Measurements from ENCODE around the gene SCGB1D2.

SCGB1D2 gene

DNA sequence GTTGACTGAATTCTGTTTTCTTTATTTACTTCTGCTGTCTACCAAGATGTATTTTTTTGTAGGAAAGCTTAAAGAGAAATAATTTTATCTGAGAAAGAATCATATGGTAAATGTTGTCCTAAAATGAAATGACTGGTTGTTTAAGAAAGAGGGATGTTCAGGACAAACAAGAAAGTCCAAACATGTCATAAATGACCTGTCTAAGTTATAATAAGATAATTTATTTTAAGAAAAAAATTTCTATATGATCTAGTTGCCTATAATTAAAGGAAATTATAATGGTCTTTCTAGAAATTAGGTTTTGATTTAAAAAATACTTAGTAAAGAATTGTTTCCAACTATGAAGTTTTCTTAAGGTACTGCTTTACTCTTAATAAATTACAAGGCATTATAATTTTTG is 38.4 kb downstream of the SCGB1D2 start:
- H4K20me1 ChIP-seq (ENCODE audit: insufficient read depth, low read length): no peaks in the 10 kb centered on the region
- H3K27me3 ChIP-seq (ENCODE audit: low read depth, low read length): no peaks in the 10 kb centered on the region
- H3K9me3 ChIP-seq (ENCODE audit: insufficient read depth, low read length): no peaks in the 10 kb centered on the region
- H3K27ac ChIP-seq (ENCODE audit: low read length): no peak overlapping the region
- no peaks in the 10 kb centered on the region for H3K79me2 ChIP-seq (ENCODE audit: low read length)
- no peak overlapping the region for H3K4me3 ChIP-seq (ENCODE audit: low read length)
- no peak overlapping the region for H2AFZ ChIP-seq (ENCODE audit: low read depth, low read length)
- H3K36me3 ChIP-seq (replicated peaks; ENCODE audit: low read depth, low read length): no peaks in the 10 kb centered on the region
- no peaks in the 10 kb centered on the region for H3K4me1 ChIP-seq (ENCODE audit: low read length)
- no peak overlapping the region for H3K4me2 ChIP-seq (ENCODE audit: low read length)
- H3K9ac ChIP-seq (ENCODE audit: low read length): no peak overlapping the region
- TF ChIP-seq, protein P1, sequence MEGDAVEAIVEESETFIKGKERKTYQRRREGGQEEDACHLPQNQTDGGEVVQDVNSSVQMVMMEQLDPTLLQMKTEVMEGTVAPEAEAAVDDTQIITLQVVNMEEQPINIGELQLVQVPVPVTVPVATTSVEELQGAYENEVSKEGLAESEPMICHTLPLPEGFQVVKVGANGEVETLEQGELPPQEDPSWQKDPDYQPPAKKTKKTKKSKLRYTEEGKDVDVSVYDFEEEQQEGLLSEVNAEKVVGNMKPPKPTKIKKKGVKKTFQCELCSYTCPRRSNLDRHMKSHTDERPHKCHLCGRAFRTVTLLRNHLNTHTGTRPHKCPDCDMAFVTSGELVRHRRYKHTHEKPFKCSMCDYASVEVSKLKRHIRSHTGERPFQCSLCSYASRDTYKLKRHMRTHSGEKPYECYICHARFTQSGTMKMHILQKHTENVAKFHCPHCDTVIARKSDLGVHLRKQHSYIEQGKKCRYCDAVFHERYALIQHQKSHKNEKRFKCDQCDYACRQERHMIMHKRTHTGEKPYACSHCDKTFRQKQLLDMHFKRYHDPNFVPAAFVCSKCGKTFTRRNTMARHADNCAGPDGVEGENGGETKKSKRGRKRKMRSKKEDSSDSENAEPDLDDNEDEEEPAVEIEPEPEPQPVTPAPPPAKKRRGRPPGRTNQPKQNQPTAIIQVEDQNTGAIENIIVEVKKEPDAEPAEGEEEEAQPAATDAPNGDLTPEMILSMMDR (IDR thresholded peaks at IDR 0.05; ENCODE audit: low read depth, low read length): no peak
- no peak for TF ChIP-seq EZH2phosphoT487 (IDR thresholded peaks at IDR 0.05; ENCODE audit: low read depth)

Data from OCI-LY3 (cell line).